Subcutaneous adipose tissue (tissue), 4 donors: ENCODE results near the gene VAV3. TPM values are rescaled to one million over a fixed set of nuclear protein-coding genes. Genes with fewer than 3 reads are reported as not detected.

Source experiments
- total RNA-seq, 4 donors: library from RNA; depleted of rRNA; stranded (reverse); fragments of >200 nt; gene quantifications; one replicate each; pipeline ENCODE4 v1.1.0, GENCODE V29; 2016
- TF ChIP-seq, protein P1 (sequence below): fragments of 450-650 bp; IDR thresholded peaks from one replicate; pipeline ENCODE4 v1.5.1; 2016; ENCODE audit warnings: low read depth, mild to moderate bottlenecking, control low read depth, antibody characterized with exemption, moderate library complexity

Gene VAV3
- total RNA-seq, 4 donors from 2014 or later, result 7.0 to 13.1 (median 10.1) TPM

DNA sequence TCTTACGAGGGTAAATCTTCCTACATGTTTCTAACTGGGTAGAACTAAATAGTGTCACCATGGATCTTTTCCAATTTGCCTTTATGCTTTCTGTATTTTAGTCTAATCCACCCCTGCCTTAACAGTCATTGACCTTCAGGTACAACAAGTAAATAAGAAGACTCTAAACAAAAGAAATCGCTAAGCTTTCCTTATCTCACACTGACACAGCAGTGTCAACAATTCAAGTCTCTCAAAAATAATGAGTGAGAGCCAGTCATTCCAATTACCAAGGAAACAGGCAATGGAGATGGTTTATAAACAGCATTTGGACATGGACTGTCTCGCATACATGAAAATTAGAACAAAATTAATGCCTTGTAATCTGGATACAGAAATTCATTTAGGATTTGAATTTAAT is 365.8 kb downstream of the VAV3 start:
- TF ChIP-seq, protein P1, sequence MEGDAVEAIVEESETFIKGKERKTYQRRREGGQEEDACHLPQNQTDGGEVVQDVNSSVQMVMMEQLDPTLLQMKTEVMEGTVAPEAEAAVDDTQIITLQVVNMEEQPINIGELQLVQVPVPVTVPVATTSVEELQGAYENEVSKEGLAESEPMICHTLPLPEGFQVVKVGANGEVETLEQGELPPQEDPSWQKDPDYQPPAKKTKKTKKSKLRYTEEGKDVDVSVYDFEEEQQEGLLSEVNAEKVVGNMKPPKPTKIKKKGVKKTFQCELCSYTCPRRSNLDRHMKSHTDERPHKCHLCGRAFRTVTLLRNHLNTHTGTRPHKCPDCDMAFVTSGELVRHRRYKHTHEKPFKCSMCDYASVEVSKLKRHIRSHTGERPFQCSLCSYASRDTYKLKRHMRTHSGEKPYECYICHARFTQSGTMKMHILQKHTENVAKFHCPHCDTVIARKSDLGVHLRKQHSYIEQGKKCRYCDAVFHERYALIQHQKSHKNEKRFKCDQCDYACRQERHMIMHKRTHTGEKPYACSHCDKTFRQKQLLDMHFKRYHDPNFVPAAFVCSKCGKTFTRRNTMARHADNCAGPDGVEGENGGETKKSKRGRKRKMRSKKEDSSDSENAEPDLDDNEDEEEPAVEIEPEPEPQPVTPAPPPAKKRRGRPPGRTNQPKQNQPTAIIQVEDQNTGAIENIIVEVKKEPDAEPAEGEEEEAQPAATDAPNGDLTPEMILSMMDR, result no peak

DNA sequence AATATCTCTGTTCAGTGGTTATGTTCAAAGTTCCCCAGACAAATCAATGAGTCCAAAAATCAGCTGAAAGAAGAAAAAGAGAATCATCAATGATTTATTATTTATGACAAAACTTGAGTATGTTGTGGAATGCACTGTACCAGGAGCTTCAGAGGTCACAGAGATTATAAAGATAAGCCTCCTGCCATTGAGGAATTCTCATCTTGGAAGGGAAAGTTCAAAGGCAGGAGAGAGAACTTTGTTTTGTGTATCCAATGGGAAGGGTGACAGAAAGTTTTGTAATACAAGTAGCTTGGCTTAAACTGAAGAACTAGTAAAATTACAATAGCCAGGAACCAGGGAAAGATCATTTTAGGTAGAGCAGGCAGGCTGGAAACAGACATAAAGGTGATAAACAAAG is 367.7 kb downstream of the VAV3 start:
- TF ChIP-seq, protein P1, result no peak

- TF ChIP-seq, protein P1, result no peak
Measured at GRCh38 chr1:107594536-107594935, 370.4 kb downstream of the VAV3 start.

DNA sequence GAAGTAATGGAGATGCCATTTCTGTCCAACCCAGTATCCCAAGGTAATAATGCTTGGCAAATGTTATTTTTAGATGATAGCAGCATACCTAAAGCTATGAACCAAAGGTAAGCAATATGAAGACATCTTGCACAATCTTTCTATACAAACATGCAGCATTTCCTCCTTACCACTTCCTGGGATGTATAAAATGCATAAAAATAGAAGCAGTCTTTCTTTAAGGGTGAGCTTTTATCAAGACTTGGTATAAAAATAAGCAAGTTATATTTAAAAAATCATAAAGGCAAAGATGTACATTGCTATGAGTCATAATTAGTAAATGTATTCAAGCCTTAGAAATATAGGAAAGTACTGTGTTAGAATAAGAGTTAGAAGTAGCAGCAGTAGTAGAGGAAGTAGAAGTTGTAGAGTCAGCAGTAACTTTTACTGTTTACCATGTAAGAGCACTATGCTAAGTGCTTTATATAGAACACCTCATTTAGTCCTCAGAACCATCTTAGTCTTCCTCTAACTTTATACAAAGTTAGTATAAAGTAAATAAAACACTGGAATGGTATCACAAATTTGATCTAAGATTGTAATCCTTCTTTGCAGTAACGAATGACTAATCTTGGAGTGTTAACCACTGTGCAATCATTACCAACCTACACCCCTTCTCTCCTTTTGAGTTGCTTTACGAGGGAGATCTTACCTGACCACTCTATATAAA is 371.3 kb downstream of the VAV3 start:
- TF ChIP-seq, protein P1, result no peak

DNA sequence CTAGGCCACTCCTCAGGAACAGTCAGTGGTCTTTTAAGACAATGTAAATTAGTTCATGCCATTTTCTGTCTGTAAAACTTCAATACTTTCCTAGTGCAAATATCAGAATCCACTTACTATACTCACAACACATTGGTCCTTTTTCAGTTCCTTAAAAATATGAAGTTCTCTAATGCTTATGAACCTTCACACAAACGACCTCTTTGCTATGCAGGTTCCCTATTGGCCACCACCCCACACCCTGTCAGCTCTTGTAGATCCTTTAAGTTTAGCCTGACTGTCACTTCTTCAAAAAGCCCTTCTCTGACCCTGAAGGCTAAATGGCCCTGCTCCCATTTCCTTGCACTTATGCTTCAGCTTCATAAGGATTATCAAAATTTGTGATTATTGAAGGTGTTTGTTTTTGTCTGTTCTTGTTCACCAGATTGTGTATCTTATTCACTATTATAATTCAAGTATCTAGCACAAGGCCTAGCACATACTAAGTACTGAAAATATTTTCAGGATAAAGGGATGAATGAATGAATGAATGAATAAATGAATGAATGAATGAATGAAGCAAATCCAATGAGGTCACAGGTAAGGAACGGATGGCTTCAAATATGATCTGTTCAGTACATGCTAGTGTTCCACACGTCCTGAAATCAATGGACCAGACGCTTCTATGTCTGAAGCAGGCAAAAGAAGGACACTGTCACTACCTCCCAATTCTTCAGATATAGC is 373.9 kb downstream of the VAV3 start:
- TF ChIP-seq, protein P1, result no peak

DNA sequence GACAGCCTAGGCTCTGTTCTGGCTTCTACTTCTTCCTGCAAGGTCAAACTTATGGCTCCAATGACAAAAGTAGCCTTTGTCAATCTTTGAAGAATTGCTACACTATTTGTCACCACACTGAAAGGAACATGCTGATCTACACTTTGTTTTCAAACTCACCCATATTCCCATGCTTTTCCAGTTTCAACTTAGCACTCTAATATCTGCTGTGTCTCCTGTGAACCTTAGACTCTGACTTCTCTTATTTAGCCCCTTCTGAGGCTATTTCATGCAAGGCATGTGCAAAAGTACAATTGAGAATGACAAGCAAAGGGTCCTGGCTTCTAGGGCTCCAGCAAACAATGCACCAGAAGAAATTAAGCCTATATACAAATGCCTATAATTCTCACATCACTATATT is 374.9 kb downstream of the VAV3 start:
- TF ChIP-seq, protein P1, result no peak

GRCh38 chr1:107588321-107588720 is 376.7 kb downstream of the VAV3 start:
- TF ChIP-seq, protein P1, result no peak
